Mesendoderm (in vitro differentiated cells): ENCODE data around the gene MPP7.
A peak's percentile ranks its signal among the peaks of the same experiment; 100 is the strongest.

Experiments used
- DNase-seq: peaks from one replicate; pipeline ENCODE4 v3.0.0; 2013
- H2AK5ac ChIP-seq: 2 replicates; pipeline ENCODE4 v1.6.1; 2013; ENCODE audit warnings: low read length, inconsistent platforms
- H2BK120ac ChIP-seq: 2 replicates; pipeline ENCODE4 v1.6.1; 2013; ENCODE audit warnings: low read depth, mild to moderate bottlenecking, low read length, moderate library complexity, mixed read lengths
- H2BK15ac ChIP-seq: replicated peaks from 2 replicates; pipeline ENCODE4 v1.6.1; 2013; ENCODE audit warnings: low read depth, mild to moderate bottlenecking, moderate library complexity
- H2BK5ac ChIP-seq: 2 replicates; pipeline ENCODE4 v1.6.1; 2013; ENCODE audit warnings: low read length, inconsistent platforms
- H3K18ac ChIP-seq: 2 replicates; pipeline ENCODE4 v1.6.1; 2013; ENCODE audit warnings: mild to moderate bottlenecking, low read length, mixed read lengths
- H3K23ac ChIP-seq: one replicate; pipeline ENCODE4 v1.6.1; 2013; ENCODE audit warnings: low read length
- H3K27ac ChIP-seq: 2 replicates; pipeline ENCODE4 v1.5.1; 2013; ENCODE audit warnings: low read depth, mild to moderate bottlenecking, inconsistent platforms, low read length, moderate library complexity
- H3K27me3 ChIP-seq: 2 replicates; pipeline ENCODE4 v1.6.1; 2013; ENCODE audit warnings: low read length, control low read depth, mild to moderate bottlenecking, inconsistent platforms; ENCODE audit not compliant: insufficient read depth, poor library complexity
- H3K36me3 ChIP-seq: 2 replicates; pipeline ENCODE4 v1.6.1; 2013; ENCODE audit warnings: low read length, inconsistent platforms; ENCODE audit not compliant: control insufficient read depth, insufficient read depth
- H3K4ac ChIP-seq: one replicate; pipeline ENCODE4 v1.6.1; 2013; ENCODE audit warnings: low read depth, mild to moderate bottlenecking, low read length, moderate library complexity
- H3K4me1 ChIP-seq: 2 replicates; pipeline ENCODE4 v1.6.1; 2013; ENCODE audit warnings: low read depth, low read length, inconsistent platforms; ENCODE audit not compliant: control insufficient read depth
- H3K4me2 ChIP-seq: 2 replicates; pipeline ENCODE4 v1.6.1; 2013; ENCODE audit warnings: low read length
- H3K4me3 ChIP-seq: 2 replicates; pipeline ENCODE4 v1.5.1; 2013; ENCODE audit warnings: mild to moderate bottlenecking, low read length
- H3K56ac ChIP-seq: one replicate; pipeline ENCODE4 v1.6.1; 2013; ENCODE audit warnings: low read length
- H3K79me1 ChIP-seq: 2 replicates; pipeline ENCODE4 v1.6.1; 2013; ENCODE audit warnings: low read length, inconsistent platforms
- H3K79me2 ChIP-seq: 2 replicates; pipeline ENCODE4 v1.6.1; 2013; ENCODE audit warnings: mild to moderate bottlenecking, low read length; ENCODE audit not compliant: control insufficient read depth, insufficient read depth
- H3K9ac ChIP-seq: 2 replicates; pipeline ENCODE4 v1.6.1; 2013; ENCODE audit warnings: low read length, inconsistent platforms
- H4K5ac ChIP-seq: one replicate; pipeline ENCODE4 v1.6.1; 2013; ENCODE audit warnings: low read length
- H4K8ac ChIP-seq: one replicate; pipeline ENCODE4 v1.6.1; 2013; ENCODE audit warnings: low read depth, mild to moderate bottlenecking, control low read depth, low read length, moderate library complexity
- WGBS: extraction: QIAGEN DNeasy Blood & Tissue Kit; methylation state at CpG from one replicate; pipeline ENCODE4 v1.1.7; 2013; ENCODE audit warnings: low lambda C conversion rate, missing lambda C conversion rate; ENCODE audit not compliant: insufficient coverage; ENCODE audit errors: extremely low coverage; 5-methylcytosine and 5-hydroxymethylcytosine counted together

The MPP7 gene

DNA sequence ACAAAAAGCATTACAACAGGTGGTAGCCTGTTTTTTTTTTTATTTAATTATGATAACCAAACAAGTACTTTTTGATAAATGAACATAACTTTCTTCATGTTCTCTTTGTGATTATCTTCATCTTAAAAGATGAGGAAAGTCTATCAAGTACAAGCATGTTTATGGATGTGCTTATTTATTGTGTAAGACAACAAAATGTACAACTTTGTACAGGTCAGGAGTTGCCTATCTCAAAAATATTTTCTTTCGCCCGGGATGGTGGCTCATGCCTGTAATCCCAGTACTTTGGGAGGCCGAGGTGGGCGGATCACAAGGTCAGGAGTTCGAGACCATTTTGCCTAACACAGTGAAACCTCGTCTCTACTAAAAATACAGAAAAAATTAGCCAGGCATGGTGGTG is 17.0 kb downstream of the MPP7 start:
- no peak overlapping the region for H3K23ac ChIP-seq

DNA sequence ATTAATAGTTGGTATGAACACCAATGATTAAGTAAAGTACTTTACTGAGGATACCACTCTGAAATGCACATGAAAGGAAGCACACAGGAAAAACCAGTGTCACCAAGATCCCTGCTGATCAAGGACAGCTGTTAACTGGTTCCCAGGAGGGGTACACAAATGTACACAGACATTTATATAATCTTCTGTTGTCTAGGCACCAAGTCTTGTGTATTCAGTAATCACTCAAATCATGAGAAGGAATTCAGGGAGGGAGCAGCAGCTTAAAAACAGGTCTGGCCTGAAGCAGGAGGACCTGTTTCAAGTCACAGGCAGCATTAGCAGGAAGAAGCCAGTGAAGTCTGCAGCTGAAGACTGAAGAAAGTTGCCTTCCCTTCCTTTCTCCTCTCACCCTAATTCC is 18.7 kb downstream of the MPP7 start:
- Histone ChIP-seq H3K27ac (no peak overlapping the region), H3K9ac (no peak overlapping the region), H2BK120ac (no peak overlapping the region), H3K27me3 (no peaks in the 10 kb centered on the region), H4K8ac (no peak overlapping the region), H3K56ac (no peak overlapping the region), H3K4ac (no peak overlapping the region), H2AK5ac (no peak overlapping the region), H3K18ac (no peak overlapping the region), H4K5ac (no peak overlapping the region), H3K79me2 (no peaks in the 10 kb centered on the region), H3K23ac (no peak overlapping the region), H2BK15ac (no peak overlapping the region), H2BK5ac (no peak overlapping the region), H3K36me3 (no peaks in the 10 kb centered on the region), H3K4me2 (no peak overlapping the region), H3K4me3 (no peak overlapping the region), H3K4me1 (no peaks in the 10 kb centered on the region), H3K79me1 (no peaks in the 10 kb centered on the region)
- peak; percentile 58 for DNase-seq

More for the DNA sequence above, 17.0 kb downstream of the MPP7 start:
- H2BK15ac ChIP-seq, result no peak overlapping the region
- H3K27ac ChIP-seq, result no peak overlapping the region
- no peak overlapping the region for H3K4ac ChIP-seq
- no peak overlapping the region for H3K56ac ChIP-seq
- H3K27me3 ChIP-seq, result no peaks in the 10 kb centered on the region
- no peak overlapping the region for H3K9ac ChIP-seq
- no peak overlapping the region for H3K18ac ChIP-seq
- H2BK120ac ChIP-seq, result no peak overlapping the region
- WGBS, result no CpG with 5 or more reads among the region's 6 CpGs
- H3K4me3 ChIP-seq, result no peak overlapping the region
- no peak for DNase-seq
- no peaks in the 10 kb centered on the region for H3K4me1 ChIP-seq
- H3K79me1 ChIP-seq, result no peaks in the 10 kb centered on the region
- H3K4me2 ChIP-seq, result no peak overlapping the region
- H2AK5ac ChIP-seq, result no peak overlapping the region
- no peak overlapping the region for H4K5ac ChIP-seq
- H4K8ac ChIP-seq, result no peak overlapping the region
- no peaks in the 10 kb centered on the region for H3K36me3 ChIP-seq
- no peaks in the 10 kb centered on the region for H3K79me2 ChIP-seq
- H2BK5ac ChIP-seq, result no peak overlapping the region

DNA sequence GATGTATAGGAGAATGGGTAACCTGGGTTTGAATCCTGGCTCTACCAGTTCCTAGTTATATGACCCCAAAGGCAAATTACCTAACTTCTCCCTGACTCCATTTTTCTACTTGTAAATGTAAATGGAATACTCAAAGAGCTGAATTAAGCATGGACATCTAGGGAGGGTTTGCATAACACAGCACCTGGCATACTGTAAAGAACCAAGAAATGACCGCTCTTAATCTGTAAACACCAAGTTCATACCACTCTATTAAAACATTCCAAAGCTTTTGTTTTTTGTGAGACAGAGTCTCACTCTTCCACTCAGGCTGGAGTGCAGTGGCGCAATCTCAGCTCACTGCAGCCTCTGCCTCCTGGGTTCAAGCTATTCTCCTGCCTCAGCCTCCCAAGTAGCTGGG is 19.6 kb downstream of the MPP7 start:
- H3K27ac ChIP-seq, result no peak overlapping the region
- no peaks in the 10 kb centered on the region for H3K4me1 ChIP-seq
- no peak overlapping the region for H2BK120ac ChIP-seq
- no peak overlapping the region for H3K4me2 ChIP-seq
- no peak overlapping the region for H2BK15ac ChIP-seq
- H2AK5ac ChIP-seq, result no peak overlapping the region
- no peak overlapping the region for H2BK5ac ChIP-seq
- no peaks in the 10 kb centered on the region for H3K27me3 ChIP-seq
- H3K9ac ChIP-seq, result no peak overlapping the region
- no peak for DNase-seq
- H4K5ac ChIP-seq, result no peak overlapping the region
- WGBS, result no CpG with 5 or more reads among the region's 2 CpGs
- no peaks in the 10 kb centered on the region for H3K36me3 ChIP-seq
- H3K4me3 ChIP-seq, result no peak overlapping the region
- H3K23ac ChIP-seq, result no peak overlapping the region
- H3K4ac ChIP-seq, result no peak overlapping the region
- H4K8ac ChIP-seq, result no peak overlapping the region
- H3K18ac ChIP-seq, result no peak overlapping the region
- H3K56ac ChIP-seq, result no peak overlapping the region
- H3K79me2 ChIP-seq, result no peaks in the 10 kb centered on the region
- no peaks in the 10 kb centered on the region for H3K79me1 ChIP-seq

GRCh38 chr10:28282336-28282735 is 20.5 kb downstream of the MPP7 start:
- no peak overlapping the region for H2BK15ac ChIP-seq
- H4K5ac ChIP-seq, result no peak overlapping the region
- H2BK5ac ChIP-seq, result no peak overlapping the region
- H3K36me3 ChIP-seq, result no peaks in the 10 kb centered on the region
- no peak overlapping the region for H3K23ac ChIP-seq
- WGBS, result no CpG with 5 or more reads among the region's 5 CpGs
- H2BK120ac ChIP-seq, result no peak overlapping the region
- no peak overlapping the region for H3K18ac ChIP-seq
- H4K8ac ChIP-seq, result no peak overlapping the region
- no peak overlapping the region for H3K9ac ChIP-seq
- no peak overlapping the region for H3K56ac ChIP-seq
- H2AK5ac ChIP-seq, result no peak overlapping the region
- H3K27me3 ChIP-seq, result no peaks in the 10 kb centered on the region
- no peaks in the 10 kb centered on the region for H3K79me2 ChIP-seq
- no peak for DNase-seq
- H3K4me3 ChIP-seq, result no peak overlapping the region
- no peak overlapping the region for H3K27ac ChIP-seq
- H3K4ac ChIP-seq, result no peak overlapping the region
- no peak overlapping the region for H3K4me2 ChIP-seq
- no peaks in the 10 kb centered on the region for H3K79me1 ChIP-seq
- no peaks in the 10 kb centered on the region for H3K4me1 ChIP-seq

GRCh38 chr10:28281726-28282315 is 21.0 kb downstream of the MPP7 start:
- Histone ChIP-seq H3K56ac (no peak overlapping the region), H2AK5ac (no peak overlapping the region), H3K18ac (no peak overlapping the region), H3K4me3 (no peak overlapping the region), H3K79me2 (no peaks in the 10 kb centered on the region), H3K9ac (no peak overlapping the region), H3K4ac (no peak overlapping the region), H2BK120ac (no peak overlapping the region), H3K4me2 (no peak overlapping the region), H3K27ac (no peak overlapping the region), H3K23ac (no peak overlapping the region), H2BK5ac (no peak overlapping the region), H2BK15ac (no peak overlapping the region), H3K79me1 (no peaks in the 10 kb centered on the region), H4K5ac (no peak overlapping the region), H3K4me1 (no peaks in the 10 kb centered on the region), H4K8ac (no peak overlapping the region), H3K36me3 (no peaks in the 10 kb centered on the region), H3K27me3 (no peaks in the 10 kb centered on the region)
- WGBS, result no CpG with 5 or more reads among the region's 7 CpGs
- DNase-seq, result no peak

DNA sequence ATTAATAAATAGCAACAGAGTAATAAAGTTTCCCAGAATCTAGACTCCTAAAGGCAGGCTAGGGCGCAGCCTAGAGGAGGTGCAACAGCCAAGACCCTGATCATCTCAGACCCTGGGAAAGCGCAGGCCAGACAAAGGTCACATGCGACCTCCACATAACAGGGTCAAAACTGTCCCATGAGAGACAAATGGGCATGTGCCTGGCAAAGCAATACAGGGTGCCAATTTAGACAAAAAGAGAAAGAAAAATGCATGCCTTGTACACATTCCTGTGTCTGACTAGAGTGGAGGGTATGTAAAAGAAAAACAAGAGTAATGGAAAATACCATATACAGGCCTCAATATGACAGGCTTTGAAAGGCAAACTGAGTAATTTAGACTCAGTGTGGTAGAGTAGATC is 22.2 kb downstream of the MPP7 start:
- H4K8ac ChIP-seq, result no peak overlapping the region
- H3K9ac ChIP-seq, result no peak overlapping the region
- no peaks in the 10 kb centered on the region for H3K27me3 ChIP-seq
- no CpG with 5 or more reads among the region's 3 CpGs for WGBS
- H3K4ac ChIP-seq, result no peak overlapping the region
- H3K79me1 ChIP-seq, result no peaks in the 10 kb centered on the region
- no peaks in the 10 kb centered on the region for H3K79me2 ChIP-seq
- no peak overlapping the region for H3K56ac ChIP-seq
- H3K18ac ChIP-seq, result no peak overlapping the region
- no peak overlapping the region for H4K5ac ChIP-seq
- H3K4me2 ChIP-seq, result no peak overlapping the region
- H2AK5ac ChIP-seq, result no peak overlapping the region
- no peak overlapping the region for H2BK5ac ChIP-seq
- H3K4me3 ChIP-seq, result no peak overlapping the region
- no peak overlapping the region for H3K27ac ChIP-seq
- H3K4me1 ChIP-seq, result no peaks in the 10 kb centered on the region
- H3K36me3 ChIP-seq, result no peaks in the 10 kb centered on the region
- H2BK120ac ChIP-seq, result no peak overlapping the region
- no peak overlapping the region for H3K23ac ChIP-seq
- no peak overlapping the region for H2BK15ac ChIP-seq
- DNase-seq, result no peak
